HFFc6 (cell line): ENCODE measurements around the gene LRRC1. TPM values are rescaled to one million over a fixed set of nuclear protein-coding genes. Genes with fewer than 3 reads are reported as not detected.

Source experiments
- DNase-seq: peaks from one replicate; pipeline ENCODE4 v3.0.0-alpha.2; 2018
- H3K27ac Mint-ChIP-seq: 2 replicates; pipeline ENCODE4 v1.8.0; 2020; ENCODE audit warnings: mild to moderate bottlenecking, mixed read lengths
- H3K27me3 Mint-ChIP-seq: 2 replicates; pipeline ENCODE4 v1.8.0; 2021; ENCODE audit warnings: mild to moderate bottlenecking, moderate library complexity, mixed read lengths; ENCODE audit not compliant: insufficient read depth
- H3K36me3 Mint-ChIP-seq: 2 replicates; pipeline ENCODE4 v1.8.0; 2021; ENCODE audit warnings: low read depth, mixed read lengths
- H3K4me1 Mint-ChIP-seq: 2 replicates; pipeline ENCODE4 v1.8.0; 2020; ENCODE audit warnings: low read depth, mixed read lengths
- H3K4me3 Mint-ChIP-seq: 2 replicates; pipeline ENCODE4 v1.8.0; 2020; ENCODE audit warnings: mild to moderate bottlenecking, moderate library complexity, mixed read lengths
- H3K9me3 Mint-ChIP-seq: 2 replicates; pipeline ENCODE4 v1.8.0; 2020; ENCODE audit warnings: mild to moderate bottlenecking, mixed read lengths
- total RNA-seq, 6 experiments: library from RNA; stranded (reverse); fragmentation: NEBNext Ultra II Directional; extraction: Animal tissue kit (Norgen Biotek cat#: 25700); gene quantifications; 2 replicates in 1 of 6; 3 replicates in 5 of 6; pipeline ENCODE4 v1.2.3, GENCODE V29; 2021
- TF ChIP-seq, protein P1 (sequence below): fragments of 200-600 bp; sonication (generic); IDR thresholded peaks from 2 replicates; pipeline ENCODE4 v1.5.0; 2021; ENCODE audit warnings: antibody characterized with exemption, mild to moderate bottlenecking

Gene LRRC1
- total RNA-seq, 6 experiments from 2014 or later = 9.3 to 12.0 (median 10.8) TPM

DNA sequence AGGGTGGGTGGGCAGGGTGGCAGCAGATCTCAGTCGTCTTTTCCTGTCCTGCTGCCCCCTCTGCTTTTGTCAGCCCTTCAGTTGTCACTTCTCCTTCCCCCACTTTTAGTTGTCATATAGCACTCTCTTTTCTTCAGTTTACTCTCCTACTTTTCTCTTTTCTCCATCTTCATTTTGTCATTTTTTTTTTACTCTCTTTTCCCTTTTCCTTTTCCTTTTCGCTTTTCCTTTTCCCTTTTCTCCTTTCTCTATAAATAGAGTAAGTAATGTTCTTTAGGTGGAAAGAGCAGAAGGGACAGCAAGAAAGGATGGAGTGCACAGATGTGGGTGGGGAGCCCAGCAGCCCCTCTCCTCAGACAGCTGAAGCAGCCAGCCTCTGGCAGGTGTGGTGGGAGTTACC, 108.6 kb downstream of the LRRC1 start:
- TF ChIP-seq, protein P1, sequence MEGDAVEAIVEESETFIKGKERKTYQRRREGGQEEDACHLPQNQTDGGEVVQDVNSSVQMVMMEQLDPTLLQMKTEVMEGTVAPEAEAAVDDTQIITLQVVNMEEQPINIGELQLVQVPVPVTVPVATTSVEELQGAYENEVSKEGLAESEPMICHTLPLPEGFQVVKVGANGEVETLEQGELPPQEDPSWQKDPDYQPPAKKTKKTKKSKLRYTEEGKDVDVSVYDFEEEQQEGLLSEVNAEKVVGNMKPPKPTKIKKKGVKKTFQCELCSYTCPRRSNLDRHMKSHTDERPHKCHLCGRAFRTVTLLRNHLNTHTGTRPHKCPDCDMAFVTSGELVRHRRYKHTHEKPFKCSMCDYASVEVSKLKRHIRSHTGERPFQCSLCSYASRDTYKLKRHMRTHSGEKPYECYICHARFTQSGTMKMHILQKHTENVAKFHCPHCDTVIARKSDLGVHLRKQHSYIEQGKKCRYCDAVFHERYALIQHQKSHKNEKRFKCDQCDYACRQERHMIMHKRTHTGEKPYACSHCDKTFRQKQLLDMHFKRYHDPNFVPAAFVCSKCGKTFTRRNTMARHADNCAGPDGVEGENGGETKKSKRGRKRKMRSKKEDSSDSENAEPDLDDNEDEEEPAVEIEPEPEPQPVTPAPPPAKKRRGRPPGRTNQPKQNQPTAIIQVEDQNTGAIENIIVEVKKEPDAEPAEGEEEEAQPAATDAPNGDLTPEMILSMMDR = no peak
- peaks cover 29% of the 10 kb centered on the region for H3K36me3 Mint-ChIP-seq
- no peak overlapping the region for H3K27ac Mint-ChIP-seq
- H3K27me3 Mint-ChIP-seq = peaks cover 2% of the 10 kb centered on the region; the same call in 1 of the 2 replicates
- H3K4me1 Mint-ChIP-seq = peaks cover 8% of the 10 kb centered on the region
- no peak overlapping the region for H3K4me3 Mint-ChIP-seq
- DNase-seq = no peak
- no peaks in the 10 kb centered on the region for H3K9me3 Mint-ChIP-seq

DNA sequence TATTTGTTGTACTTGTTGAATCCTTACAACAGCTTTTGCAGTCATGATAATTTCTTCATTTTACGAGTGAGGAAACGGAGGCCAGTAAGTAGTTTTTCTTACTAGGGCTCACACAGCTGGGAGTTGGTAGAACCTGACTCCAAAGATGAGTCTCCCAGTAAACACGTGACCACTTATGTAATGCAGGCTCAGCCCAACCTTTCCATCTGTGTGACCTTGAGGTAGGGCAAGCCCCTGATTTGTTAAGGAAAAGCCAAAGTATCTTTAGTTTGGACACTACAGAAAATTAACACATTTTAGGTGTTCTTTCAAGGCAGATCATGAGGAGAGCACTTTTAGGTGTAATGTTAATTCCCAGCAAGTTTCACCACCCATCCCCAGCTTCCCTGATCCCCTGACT, 111.3 kb downstream of the LRRC1 start:
- no peak overlapping the region for H3K27ac Mint-ChIP-seq
- no peaks in the 10 kb centered on the region for H3K9me3 Mint-ChIP-seq
- H3K4me1 Mint-ChIP-seq = no peaks in the 10 kb centered on the region
- TF ChIP-seq, protein P1 = no peak
- no peak overlapping the region for H3K4me3 Mint-ChIP-seq
- no peak for DNase-seq
- H3K36me3 Mint-ChIP-seq = peaks cover 22% of the 10 kb centered on the region
- peaks cover 2% of the 10 kb centered on the region; the same call in 1 of the 2 replicates for H3K27me3 Mint-ChIP-seq

DNA sequence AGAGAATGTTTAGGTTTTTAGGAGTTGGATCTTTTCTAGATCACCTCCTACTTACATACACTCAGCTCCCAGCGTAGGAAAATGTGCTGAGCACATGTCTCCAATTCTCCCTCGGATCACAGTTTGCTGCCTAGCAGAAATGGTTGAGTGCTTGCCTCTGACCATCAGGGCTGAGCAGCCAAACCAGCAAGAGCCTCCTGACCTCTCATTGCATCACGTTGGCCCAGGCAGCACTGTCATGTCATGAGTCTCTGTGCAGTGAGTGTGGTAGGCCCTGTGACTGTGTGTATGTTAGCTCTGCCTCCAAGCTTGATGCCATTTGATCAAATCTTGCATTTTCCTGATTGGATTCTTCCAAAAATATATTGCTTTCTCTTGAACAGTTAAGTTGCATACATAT, 112.0 kb downstream of the LRRC1 start:
- H3K9me3 Mint-ChIP-seq = no peaks in the 10 kb centered on the region
- no peak for DNase-seq
- TF ChIP-seq, protein P1 = no peak
- H3K36me3 Mint-ChIP-seq = peaks cover 22% of the 10 kb centered on the region
- H3K27me3 Mint-ChIP-seq = peaks cover 2% of the 10 kb centered on the region; the same call in 1 of the 2 replicates
- no peaks in the 10 kb centered on the region for H3K4me1 Mint-ChIP-seq
- H3K27ac Mint-ChIP-seq = no peak overlapping the region
- no peak overlapping the region for H3K4me3 Mint-ChIP-seq

DNA sequence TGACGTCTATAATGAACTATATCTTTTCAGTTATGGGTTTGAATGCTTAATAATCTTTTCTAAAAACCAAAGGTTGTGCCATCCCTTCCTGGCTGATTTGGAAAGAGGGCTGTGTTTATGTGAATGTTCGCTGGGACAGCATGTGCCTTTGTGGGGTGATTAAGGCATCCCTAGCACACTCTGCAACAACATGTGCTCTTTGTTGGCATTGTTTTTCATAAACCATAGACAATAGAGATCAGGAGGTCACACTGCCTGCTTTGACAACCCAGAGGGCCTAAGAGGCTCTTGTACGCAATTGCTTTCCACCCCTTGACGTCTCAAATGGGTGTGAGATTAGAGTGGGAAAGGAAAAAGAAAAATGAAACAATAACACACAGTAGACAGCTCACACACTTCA, 116.0 kb downstream of the LRRC1 start:
- Mint-ChIP-seq H3K27me3 (no peaks in the 10 kb centered on the region), H3K36me3 (peaks cover 14% of the 10 kb centered on the region), H3K4me1 (peaks cover 9% of the 10 kb centered on the region; the same call in 1 of the 2 replicates), H3K9me3 (no peaks in the 10 kb centered on the region), H3K27ac (no peak overlapping the region), H3K4me3 (no peak overlapping the region)
- no peak for DNase-seq
- TF ChIP-seq, protein P1 = no peak

DNA sequence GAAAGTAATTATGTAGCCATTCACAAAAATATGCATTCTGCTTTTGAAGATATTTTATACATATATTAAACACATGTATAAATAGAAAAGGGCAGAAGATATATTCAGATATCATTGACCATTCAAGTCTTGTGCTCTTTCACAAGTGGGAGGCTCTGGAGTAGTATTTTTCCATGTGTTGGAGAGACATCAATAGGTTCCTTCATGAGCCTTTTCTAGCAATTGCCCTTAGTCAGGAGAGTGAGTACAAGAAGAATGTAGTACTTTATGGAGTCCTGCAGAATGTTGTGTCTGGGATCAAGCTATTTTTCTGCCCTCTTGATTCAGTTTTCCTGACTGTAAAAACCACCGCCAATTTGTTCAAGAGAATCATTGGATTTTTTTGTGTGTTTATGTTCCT, 117.9 kb downstream of the LRRC1 start:
- Mint-ChIP-seq H3K27me3 (no peaks in the 10 kb centered on the region), H3K36me3 (peaks cover 14% of the 10 kb centered on the region), H3K4me1 (peaks cover 9% of the 10 kb centered on the region; the same call in 1 of the 2 replicates), H3K9me3 (no peaks in the 10 kb centered on the region), H3K27ac (no peak overlapping the region), H3K4me3 (no peak overlapping the region)
- TF ChIP-seq, protein P1 = no peak
- DNase-seq = no peak

DNA sequence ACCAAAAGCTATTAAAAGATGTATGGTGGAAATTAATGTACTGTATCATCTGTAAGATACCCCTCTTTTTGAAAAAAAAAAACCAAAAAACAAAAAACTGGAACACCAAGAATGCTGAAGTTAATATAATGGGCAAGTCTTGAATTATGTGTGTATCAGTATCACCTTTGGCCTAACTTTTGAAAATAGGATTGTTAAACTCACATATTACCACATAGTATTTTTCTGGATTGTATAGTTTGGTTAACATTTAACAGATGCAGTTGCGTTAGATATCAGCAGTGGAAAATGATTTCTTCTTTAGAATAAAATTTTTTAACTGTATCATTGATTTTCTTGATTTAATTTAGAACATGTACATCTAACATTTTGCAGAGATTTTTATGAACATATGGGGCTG, 118.5 kb downstream of the LRRC1 start:
- Mint-ChIP-seq H3K4me1 (peaks cover 9% of the 10 kb centered on the region; the same call in 1 of the 2 replicates), H3K36me3 (peaks cover 14% of the 10 kb centered on the region), H3K27ac (no peak overlapping the region), H3K27me3 (no peaks in the 10 kb centered on the region), H3K4me3 (no peak overlapping the region), H3K9me3 (no peaks in the 10 kb centered on the region)
- no peak for DNase-seq
- TF ChIP-seq, protein P1 = no peak
